Measurements from ENCODE around the gene SDCCAG8.
A peak's percentile ranks its signal among the peaks of the same experiment; 100 is the strongest.

The SDCCAG8 gene

DNA sequence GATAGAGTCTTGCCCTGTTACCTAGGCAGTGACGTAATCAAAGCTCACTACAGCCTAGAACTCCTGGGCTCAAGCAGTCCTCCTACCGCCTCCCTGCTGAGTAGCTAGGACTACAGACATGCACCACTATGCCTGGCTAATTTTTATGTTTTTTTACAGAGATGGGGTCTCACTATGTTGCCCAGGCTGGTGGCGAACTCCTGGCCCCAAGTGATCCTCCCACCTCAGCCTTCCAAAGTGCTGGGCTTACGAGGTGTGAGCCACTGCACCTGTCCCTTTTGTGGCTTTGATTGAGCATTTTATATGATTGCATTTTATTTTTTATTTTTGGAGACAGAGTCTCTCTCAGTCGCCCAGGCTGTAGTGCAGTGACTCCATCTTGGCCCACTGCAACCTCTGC is 25.8 kb downstream of the SDCCAG8 start:
- DNase-seq (ENCODE audit: low read depth, low spot score), result no peak

DNA sequence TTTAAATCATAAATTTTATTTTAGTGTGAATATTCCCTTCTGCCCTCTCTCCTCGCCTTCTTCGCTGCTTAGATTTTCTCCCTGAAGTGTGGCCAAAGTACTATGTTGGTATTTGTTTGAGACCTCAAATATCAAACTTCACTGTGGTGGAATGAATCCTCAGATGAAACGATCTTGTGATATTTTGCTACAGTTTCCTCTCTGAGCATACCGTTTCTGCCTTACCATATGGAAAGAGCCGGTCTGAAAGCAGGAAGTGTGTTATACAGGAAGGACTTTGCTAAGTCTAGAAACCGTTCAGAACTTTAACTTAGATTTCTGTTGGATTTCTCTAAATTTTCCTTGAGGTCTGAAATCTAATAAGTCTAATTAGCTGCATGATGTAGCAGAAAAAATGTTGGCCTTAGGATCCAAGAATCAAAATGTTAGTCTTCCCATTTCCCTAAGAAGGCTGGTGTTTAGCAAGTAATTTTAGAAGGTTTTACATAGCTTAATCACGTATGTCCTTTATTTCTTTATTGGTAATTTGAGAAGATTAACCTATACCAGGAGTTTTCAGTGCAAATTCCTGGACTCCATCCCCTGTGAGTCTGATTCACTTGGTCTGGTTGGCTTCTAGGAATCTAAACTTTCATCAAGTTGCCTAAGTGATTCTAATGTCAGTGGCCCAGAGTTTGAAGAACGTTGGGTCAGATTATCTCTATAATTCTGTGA is 30.7 kb downstream of the SDCCAG8 start:
- peak; percentile 50 for DNase-seq (ENCODE audit: low read depth, low spot score)

GRCh38 chr1:243287123-243287460 is 31.3 kb downstream of the SDCCAG8 start:
- DNase-seq (ENCODE audit: low read depth, low spot score), result peak; percentile 60

- peak; percentile 76 for DNase-seq (ENCODE audit: low read depth, low spot score)
Measured at GRCh38 chr1:243287652-243288051, 31.8 kb downstream of the SDCCAG8 start.

- DNase-seq (ENCODE audit: low read depth, low spot score), result no peak
Measured at GRCh38 chr1:243288062-243288461, 32.2 kb downstream of the SDCCAG8 start.

GRCh38 chr1:243291292-243291691 is 35.5 kb downstream of the SDCCAG8 start:
- DNase-seq (ENCODE audit: low read depth, low spot score), result no peak

DNA sequence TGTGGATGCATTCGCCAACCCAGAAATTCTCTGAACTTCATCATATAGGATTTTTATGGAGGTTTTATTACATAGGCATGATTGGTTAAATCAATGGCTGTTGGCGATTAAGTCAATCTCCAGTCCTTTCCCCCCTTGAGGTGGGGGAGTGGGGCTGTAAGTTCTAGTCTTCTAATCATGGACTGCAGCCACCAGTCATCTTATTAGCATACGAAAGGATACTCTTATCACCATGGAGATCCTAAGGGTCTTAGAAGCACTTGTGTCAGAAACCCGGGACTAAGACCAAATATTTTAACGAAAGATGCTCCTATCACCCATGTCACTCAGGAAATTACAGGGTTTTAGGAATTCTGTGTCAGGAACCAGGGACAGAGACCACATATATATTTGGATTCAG is 36.3 kb downstream of the SDCCAG8 start:
- no peak for DNase-seq (ENCODE audit: low read depth, low spot score)

DNA sequence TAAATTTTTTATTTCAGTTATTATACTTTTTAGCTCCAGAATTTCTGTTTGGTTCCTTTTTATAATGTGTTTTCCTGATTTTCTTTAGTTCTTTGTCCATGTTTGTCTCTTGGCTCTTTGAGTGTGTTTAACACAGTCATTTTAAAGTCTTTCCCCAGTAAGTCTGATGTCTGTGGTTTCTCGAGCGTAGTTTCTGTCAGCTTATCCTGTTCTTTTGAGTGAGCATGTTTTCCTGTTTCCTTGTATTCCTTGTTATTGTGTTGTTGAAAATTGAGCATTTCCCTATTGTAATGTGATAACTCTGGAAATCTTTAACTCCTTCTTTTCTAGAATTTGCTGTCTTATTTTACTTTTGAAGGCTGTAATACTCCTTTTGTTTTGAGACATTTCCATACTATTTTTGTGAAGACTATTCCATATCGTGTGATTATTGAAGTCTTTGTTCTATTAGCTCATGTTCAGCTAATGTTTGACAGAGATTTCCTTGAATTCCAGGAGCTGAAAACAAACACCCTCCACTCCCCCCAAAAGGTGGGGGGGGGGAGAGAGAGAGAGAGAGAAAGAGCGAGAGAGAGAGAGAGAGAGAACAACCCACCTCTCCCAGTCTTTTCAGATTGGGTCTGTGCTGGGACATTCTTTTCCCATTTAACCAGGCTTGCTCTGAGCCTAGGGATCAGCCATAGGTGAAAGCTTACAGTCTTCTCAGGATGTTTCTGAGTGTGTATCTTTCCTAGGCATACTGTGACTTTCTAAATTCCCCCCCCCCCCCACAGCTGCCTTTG is 38.3 kb downstream of the SDCCAG8 start:
- no peak for DNase-seq (ENCODE audit: low read depth, low spot score)

GRCh38 chr1:243294723-243295121 is 38.9 kb downstream of the SDCCAG8 start:
- DNase-seq (ENCODE audit: low read depth, low spot score), result no peak

GRCh38 chr1:243299069-243299468 is 43.2 kb downstream of the SDCCAG8 start:
- DNase-seq (ENCODE audit: low read depth, low spot score), result no peak

DNA sequence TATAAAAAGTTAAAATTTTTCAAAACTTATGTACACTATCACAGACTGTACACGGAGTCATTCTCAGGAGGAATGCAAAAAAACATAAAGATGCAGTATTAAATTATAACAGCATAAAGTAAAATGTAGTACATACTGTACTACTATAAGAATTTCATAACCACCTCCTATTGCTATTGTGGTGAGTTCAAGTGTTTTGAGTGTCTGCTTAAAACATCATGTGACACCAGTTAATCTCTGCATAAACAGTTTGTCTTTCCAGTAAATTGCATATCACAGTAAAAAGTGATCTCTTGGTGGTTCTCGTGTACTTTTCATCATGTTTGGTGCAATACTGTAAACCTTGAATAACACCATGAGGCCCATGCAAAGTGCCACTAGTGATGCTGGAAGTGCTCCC is 45.2 kb downstream of the SDCCAG8 start:
- DNase-seq (ENCODE audit: low read depth, low spot score), result no peak

GRCh38 chr1:243311809-243312208 is 56.0 kb downstream of the SDCCAG8 start:
- DNase-seq (ENCODE audit: low read depth, low spot score), result no peak

DNA sequence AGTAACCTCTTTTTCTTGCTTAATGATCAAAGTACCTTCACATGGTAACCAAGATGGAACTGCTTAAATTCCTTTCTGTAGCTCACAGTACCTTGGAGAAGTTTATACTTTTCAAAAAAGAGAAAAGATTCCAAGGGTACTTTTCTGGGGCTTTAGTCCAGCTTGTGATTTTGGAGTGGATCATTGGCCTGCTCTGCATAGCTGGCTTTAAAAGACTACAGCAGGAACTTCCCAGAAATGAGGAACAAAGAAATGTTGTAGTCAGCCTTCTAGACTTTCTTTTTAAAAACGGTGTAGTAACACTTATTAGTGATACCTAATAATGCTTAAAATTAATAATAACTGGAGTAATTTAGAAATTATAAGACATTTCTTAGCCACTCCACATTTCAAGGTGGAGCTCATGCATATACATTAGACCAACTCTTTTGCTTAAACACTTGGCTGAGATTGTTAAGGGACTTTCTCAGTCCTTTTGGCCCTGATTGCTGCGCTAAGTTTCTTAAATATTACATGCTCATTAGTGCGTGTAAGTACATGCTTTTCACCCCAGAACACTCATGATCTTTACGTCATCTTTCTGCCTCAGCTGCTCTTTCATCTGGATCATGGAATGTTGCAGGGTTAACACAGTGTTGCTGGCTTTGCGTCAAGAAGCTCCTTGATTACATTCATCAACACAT is 57.3 kb downstream of the SDCCAG8 start:
- peak; percentile 53 for DNase-seq (ENCODE audit: low read depth, low spot score)

DNA sequence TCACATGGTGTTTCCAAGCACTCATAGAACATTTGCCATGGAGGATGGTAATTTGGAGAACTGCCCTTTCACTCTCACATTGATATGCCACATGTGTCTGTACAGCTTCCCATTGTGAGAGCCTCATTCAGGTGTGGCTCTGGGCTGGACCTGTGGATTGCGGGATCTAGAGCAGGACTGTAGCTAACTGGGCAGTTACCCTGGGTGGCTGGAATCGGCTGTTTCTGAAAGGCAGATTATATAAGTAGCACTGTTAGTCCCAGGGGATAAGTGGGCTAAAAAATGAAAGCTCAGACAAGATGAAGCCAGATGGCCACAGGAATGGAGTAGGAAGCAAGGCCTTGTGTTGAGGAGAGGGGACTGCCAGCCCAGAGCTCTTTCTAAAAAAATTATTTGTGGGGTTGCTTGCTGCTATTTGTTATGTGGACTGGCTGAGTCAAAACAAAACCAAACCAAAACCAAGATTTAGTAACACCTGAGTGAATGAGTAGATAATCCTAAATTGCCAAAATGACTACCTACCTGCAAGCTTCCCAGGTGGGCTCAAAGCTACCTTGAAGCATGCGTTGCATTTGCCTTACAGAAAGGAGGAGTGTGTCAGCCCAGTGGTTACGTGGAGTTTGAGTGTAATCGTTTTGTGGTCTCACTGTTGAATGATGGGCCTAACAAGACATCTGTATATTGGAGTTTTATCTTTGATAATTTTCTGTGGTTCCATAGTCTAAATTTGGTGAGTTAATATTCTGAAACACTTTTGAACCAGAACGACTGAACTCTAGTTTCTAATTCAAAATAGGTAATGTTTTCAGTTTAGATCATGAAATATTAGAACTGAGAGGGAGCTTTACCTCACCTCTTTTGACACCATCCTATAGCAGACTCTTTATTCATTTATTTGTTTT is 58.0 kb downstream of the SDCCAG8 start:
- no peak for DNase-seq (ENCODE audit: low read depth, low spot score)

DNA sequence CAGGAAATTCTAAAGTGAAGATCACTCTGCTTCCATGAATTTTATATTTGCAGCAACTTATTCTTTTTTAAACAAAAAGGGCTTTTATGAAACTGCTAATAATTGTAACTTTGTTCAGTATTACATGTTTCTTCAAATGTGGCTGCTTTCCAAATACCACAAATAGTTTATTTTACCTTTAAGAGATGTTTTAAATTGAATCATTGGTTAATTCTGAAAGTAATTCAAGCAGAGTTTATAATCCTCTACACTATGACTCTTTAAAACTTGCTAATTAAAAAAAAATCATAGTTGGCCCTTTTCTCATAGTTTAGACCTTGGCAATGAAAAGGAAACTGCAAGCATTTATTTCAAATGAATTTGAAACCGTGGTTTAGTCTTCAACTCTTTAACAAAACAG is 59.6 kb downstream of the SDCCAG8 start:
- no peak for DNase-seq (ENCODE audit: low read depth, low spot score)

- DNase-seq (ENCODE audit: low read depth, low spot score), result no peak
Measured at GRCh38 chr1:243315893-243316292, 60.1 kb downstream of the SDCCAG8 start.

GRCh38 chr1:243316366-243316989 is 60.6 kb downstream of the SDCCAG8 start:
- peak; percentile 22 for DNase-seq (ENCODE audit: low read depth, low spot score)

DNA sequence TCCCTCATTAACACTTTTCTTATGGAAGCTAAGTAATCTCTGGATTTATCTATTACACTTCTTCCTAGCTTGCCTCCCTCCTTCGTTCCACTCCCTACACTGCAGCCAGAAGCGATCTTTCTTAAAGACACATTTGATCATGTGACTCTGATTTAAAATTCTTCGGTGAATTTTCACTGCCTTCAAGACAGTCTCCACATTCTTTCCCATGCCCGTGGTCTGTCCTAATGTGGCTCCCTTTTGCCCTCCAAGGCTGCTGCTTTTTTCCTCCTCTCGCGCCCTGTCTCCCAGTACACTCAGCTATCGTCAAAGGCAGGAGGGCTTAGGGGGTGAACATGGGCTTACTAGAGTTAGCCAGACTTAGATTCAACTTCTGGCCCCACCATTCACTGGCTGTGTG is 64.4 kb downstream of the SDCCAG8 start:
- DNase-seq (ENCODE audit: low read depth, low spot score), result no peak

GRCh38 chr1:243322326-243322725 is 66.5 kb downstream of the SDCCAG8 start:
- no peak for DNase-seq (ENCODE audit: low read depth, low spot score)

- DNase-seq (ENCODE audit: low read depth, low spot score), result no peak
Measured at GRCh38 chr1:243323491-243323890, 67.7 kb downstream of the SDCCAG8 start.

DNA sequence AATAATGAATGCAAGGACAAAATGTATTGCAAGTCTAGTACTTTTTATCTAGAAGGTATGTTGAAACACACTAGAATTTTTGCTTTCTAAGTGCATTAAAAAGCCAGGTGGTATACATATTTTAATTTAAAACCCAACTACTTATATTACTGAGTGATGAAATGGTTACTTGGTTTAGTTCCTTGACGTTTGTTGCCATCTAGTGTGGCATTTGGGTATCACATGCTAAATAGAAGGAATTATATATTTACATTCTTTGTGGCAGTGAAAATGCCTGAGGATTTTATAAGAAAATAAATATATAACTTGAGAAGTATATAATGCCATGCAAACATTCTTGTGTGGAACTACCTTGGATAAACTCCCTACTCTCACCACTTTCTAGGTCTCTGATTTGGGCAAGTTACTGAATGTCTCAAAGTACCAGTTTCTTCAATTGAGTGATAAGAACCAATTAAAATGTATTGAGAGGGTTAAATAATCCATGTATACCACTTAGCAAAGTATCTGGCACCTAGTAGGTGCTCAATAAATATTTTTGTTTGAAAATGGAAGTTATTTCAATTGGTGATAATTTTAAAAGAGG is 69.6 kb downstream of the SDCCAG8 start:
- peak; percentile 69 for DNase-seq (ENCODE audit: low read depth, low spot score)

All from astrocyte of the hippocampus (primary cell).